SK-N-SH (cell line): Measurements from ENCODE around the gene DDA1. TPM values are rescaled to one million over a fixed set of nuclear protein-coding genes. Genes with fewer than 3 reads are reported as not detected.

ENCODE experiments used
- CTCF ChIA-PET: fragments of 300-600, 350-600 bp; formaldehyde crosslinking; extraction: SDS; loops from one replicate; lab custom pipeline; 2021; lab: Yijun Ruan, JAX
- POLR2A ChIA-PET: fragments of 350-600 bp; sonication (Branson Sonifier 250); formaldehyde crosslinking; extraction: SDS; loops from one replicate; lab custom pipeline; 2020; ENCODE audit warnings: antibody characterized with exemption, inconsistent platforms; lab: Yijun Ruan, JAX
- DNase-seq: peaks from one replicate; pipeline ENCODE4 v3.0.0; 2012
- H2AFZ ChIP-seq: fragments of 200-600 bp; sonication (generic); 2 replicates; pipeline ENCODE4 v1.8.1; 2016; ENCODE audit warnings: antibody characterized with exemption, mild to moderate bottlenecking, low read depth
- H3F3A ChIP-seq: fragments of 200-600 bp; sonication (generic); replicated peaks from 2 replicates; pipeline ENCODE3; 2016; ENCODE audit warnings: antibody characterized with exemption, mild to moderate bottlenecking; ENCODE audit not compliant: insufficient read depth
- H3K27ac ChIP-seq, 2 experiments: fragments of 200-500 bp in 1 of 2; fragments of 200-600 bp in 1 of 2; sonication (Bioruptor generic) in 1 of 2; sonication (generic), shearing (Covaris generic) in 1 of 2; 2 replicates each; pipeline versions ENCODE4 v1.5.1 to v1.6.1; 2014 to 2016; ENCODE audit warnings: low read depth in 2 of 2, inconsistent platforms in 1 of 2, low read length in 1 of 2, mild to moderate bottlenecking in 1 of 2, mixed read lengths in 1 of 2
- H3K27me3 ChIP-seq: fragments of 200-600 bp; sonication (generic), shearing (Covaris generic); 2 replicates; pipeline ENCODE4 v1.6.1; 2016; ENCODE audit warnings: mixed run types; ENCODE audit not compliant: insufficient read depth
- H3K36me3 ChIP-seq, 2 experiments: fragments of 200-500 bp in 1 of 2; fragments of 200-600 bp in 1 of 2; sonication (Bioruptor generic) in 1 of 2; sonication (generic) in 1 of 2; replicated peaks in 1 of 2; 2 replicates each; pipeline versions ENCODE3 to v1.5.1; 2014 to 2016; ENCODE audit warnings: low read length in 1 of 2, mild to moderate bottlenecking in 1 of 2; ENCODE audit not compliant: insufficient read depth in 2 of 2, control insufficient read depth in 1 of 2
- H3K4me1 ChIP-seq, 2 experiments: fragments of 200-500 bp in 1 of 2; fragments of 200-600 bp in 1 of 2; sonication (Bioruptor generic) in 1 of 2; sonication (generic), shearing (Covaris generic) in 1 of 2; 2 replicates each; pipeline versions ENCODE4 v1.5.1 to v1.6.1; 2014 to 2016; ENCODE audit warnings: low read depth in 1 of 2, low read length in 1 of 2, mixed run types in 1 of 2; ENCODE audit not compliant: insufficient read depth in 2 of 2, control insufficient read depth in 1 of 2
- H3K4me2 ChIP-seq: fragments of 200-600 bp; sonication (generic), shearing (Covaris generic); 2 replicates; pipeline ENCODE4 v1.6.1; 2017; ENCODE audit warnings: mixed run types
- H3K4me3 ChIP-seq, 2 experiments: fragments of 200-500 bp in 1 of 2; fragments of 200-600 bp in 1 of 2; sonication (Bioruptor generic) in 1 of 2; sonication (generic), shearing (Covaris generic) in 1 of 2; 2 replicates each; pipeline versions ENCODE4 v1.5.1 to v1.8.1; 2014 to 2016; ENCODE audit warnings: low read depth in 2 of 2, inconsistent platforms in 1 of 2, low read length in 1 of 2, mild to moderate bottlenecking in 1 of 2, mixed read lengths in 1 of 2, moderate library complexity in 1 of 2
- H3K79me2 ChIP-seq: fragments of 200-600 bp; sonication (generic); 2 replicates; pipeline ENCODE4 v1.8.1; 2017; ENCODE audit warnings: mild to moderate bottlenecking; ENCODE audit not compliant: insufficient read depth
- H3K9ac ChIP-seq: fragments of 200-600 bp; sonication (generic); 2 replicates; pipeline ENCODE4 v1.6.1; 2017; ENCODE audit warnings: mixed run types
- H3K9me2 ChIP-seq: fragments of 200-600 bp; sonication (generic); 2 replicates; pipeline ENCODE4 v1.6.1; 2017; ENCODE audit warnings: mixed run types
- H3K9me3 ChIP-seq: fragments of 200-600 bp; sonication (generic); 2 replicates; pipeline ENCODE4 v1.6.1; 2017; ENCODE audit warnings: mixed run types, mild to moderate bottlenecking, moderate library complexity
- H4K20me1 ChIP-seq: fragments of 200-600 bp; sonication (generic); 2 replicates; pipeline ENCODE4 v1.6.1; 2017; ENCODE audit warnings: mild to moderate bottlenecking, mixed run types; ENCODE audit not compliant: insufficient read depth
- CHD2 ChIP-seq: fragments of 150-350 bp; IDR thresholded peaks from 2 replicates; pipeline ENCODE4 v1.6.1; 2018; ENCODE audit warnings: low read length; ENCODE audit not compliant: partially characterized antibody
- CTCF ChIP-seq: fragments of 200-600 bp; sonication (generic); IDR thresholded peaks from 2 replicates; pipeline ENCODE4 v1.6.1; 2017; ENCODE audit warnings: antibody characterized with exemption, mild to moderate bottlenecking, moderate library complexity
- ELF1 ChIP-seq: IDR thresholded peaks from 2 replicates; pipeline ENCODE4 v1.4.0; 2012
- EP300 ChIP-seq, 2 experiments: IDR thresholded peaks; 2 replicates each; pipeline versions ENCODE4 v1.4.0 to v1.6.1; 2012; ENCODE audit warnings: borderline replicate concordance in 1 of 2, low read depth in 1 of 2, low read length in 1 of 2
- FOXJ3 ChIP-seq: sonication (generic); formaldehyde crosslinking; IDR thresholded peaks from 2 replicates; pipeline ENCODE4 v1.5.1; 2020; ENCODE audit warnings: mild to moderate bottlenecking, missing genetic modification reagents
- GABPA ChIP-seq: IDR thresholded peaks from 2 replicates; pipeline ENCODE4 v1.4.0; 2012; ENCODE audit warnings: low read depth, mild to moderate bottlenecking
- MAX ChIP-seq: IDR thresholded peaks from 2 replicates; pipeline ENCODE4 v1.4.0; 2012; ENCODE audit warnings: low read depth
- MXI1 ChIP-seq: IDR thresholded peaks from 2 replicates; pipeline ENCODE4 v1.6.1; 2012; ENCODE audit warnings: mild to moderate bottlenecking, low read depth, low read length, improper control_type of control experiment
- NRF1 ChIP-seq: IDR thresholded peaks from 2 replicates; pipeline ENCODE4 v1.6.1; 2012; ENCODE audit warnings: low read depth, mild to moderate bottlenecking, low read length
- PBX3 ChIP-seq: IDR thresholded peaks from 2 replicates; pipeline ENCODE4; 2012
- RAD21 ChIP-seq: IDR thresholded peaks from 2 replicates; pipeline ENCODE4 v1.6.1; 2012; ENCODE audit warnings: mild to moderate bottlenecking, low read length
- RCOR1 ChIP-seq: fragments of 150-350 bp; IDR thresholded peaks from 2 replicates; pipeline ENCODE4 v1.6.1; 2017; ENCODE audit warnings: antibody characterized with exemption, low read length
- RFX5 ChIP-seq: IDR thresholded peaks from 2 replicates; pipeline ENCODE4 v1.6.1; 2012; ENCODE audit warnings: mild to moderate bottlenecking, improper control_type of control experiment, low read length
- SIN3A ChIP-seq: IDR thresholded peaks from 2 replicates; pipeline ENCODE4 v1.6.1; 2012; ENCODE audit warnings: low read depth, mild to moderate bottlenecking, low read length, moderate library complexity, borderline replicate concordance
- SMC3 ChIP-seq: IDR thresholded peaks from 2 replicates; pipeline ENCODE4 v1.6.1; 2012; ENCODE audit warnings: low read depth, low read length, improper control_type of control experiment
- TCF12 ChIP-seq: IDR thresholded peaks from 2 replicates; pipeline ENCODE4 v1.4.0; 2012
- TEAD4 ChIP-seq: IDR thresholded peaks from 2 replicates; pipeline ENCODE4 v1.4.0; 2012; ENCODE audit warnings: mild to moderate bottlenecking, borderline replicate concordance; ENCODE audit not compliant: insufficient read depth
- USF1 ChIP-seq: IDR thresholded peaks from 2 replicates; pipeline ENCODE4 v1.4.0; 2012; ENCODE audit warnings: low read depth, borderline replicate concordance
- USF2 ChIP-seq: fragments of 150-350 bp; IDR thresholded peaks from 2 replicates; pipeline ENCODE4 v1.6.1; 2017; ENCODE audit warnings: antibody characterized with exemption, low read length, low read depth, borderline replicate concordance
- YY1 ChIP-seq: IDR thresholded peaks from 2 replicates; pipeline ENCODE4 v1.4.0; 2012; ENCODE audit warnings: low read depth, mild to moderate bottlenecking
- whole genome bisulfite sequencing: methylation state at CpG from one replicate; pipeline ENCODE4 v1.1.6; 2017; ENCODE audit warnings: low lambda C conversion rate; 5-methylcytosine and 5-hydroxymethylcytosine counted together
- polyA plus RNA-seq, 3 experiments: library from polyadenylated mRNA; depleted of rRNA; stranded (reverse); fragments of >200 nt; gene quantifications; 2 replicates each; pipeline ENCODE4 v1.2.3, GENCODE V29; 2012

Gene DDA1
- polyA plus RNA-seq, 1 of the 3 experiments (the other 2 are of a cell fraction): 135 TPM

GRCh38 chr19:17320435-17320834, 11.1 kb downstream of the DDA1 start:
- Histone ChIP-seq H2AFZ (no peak overlapping the region), H3K4me1 (no peaks in the 10 kb centered on the region), H3K4me2 (no peak overlapping the region), H3K4me3 (no peak overlapping the region), H4K20me1 (no peaks in the 10 kb centered on the region), H3K9me2 (no peaks in the 10 kb centered on the region), H3K9me3 (no peaks in the 10 kb centered on the region), H3K36me3 (peaks cover 5 to 43% of the 10 kb centered on the region in 2 experiments), H3K9ac (no peak overlapping the region), H3K27me3 (no peaks in the 10 kb centered on the region), H3K27ac (no peak overlapping the region), H3F3A (peaks cover 7% of the 10 kb centered on the region), H3K79me2 (no peaks in the 10 kb centered on the region)
- no peak for TF ChIP-seq RAD21
- TF ChIP-seq RCOR1: no peak
- TF ChIP-seq CTCF: no peak
- no peak for TF ChIP-seq SMC3
- no peak for TF ChIP-seq RFX5
- no peak for TF ChIP-seq ELF1
- no peak for TF ChIP-seq GABPA
- TF ChIP-seq PBX3: no peak
- TF ChIP-seq YY1: no peak
- no peak for TF ChIP-seq TEAD4
- no peak for TF ChIP-seq MAX
- TF ChIP-seq USF2: no peak
- no peak for TF ChIP-seq TCF12
- TF ChIP-seq EP300 (IDR thresholded peaks at IDR 0.05; ENCODE audit: borderline replicate concordance in 1 of 2, low read depth in 1 of 2, low read length in 1 of 2): no peak
- TF ChIP-seq MXI1: no peak
- no peak for TF ChIP-seq NRF1
- TF ChIP-seq FOXJ3 (CRISPR knock-in tag): no peak
- TF ChIP-seq USF1: no peak
- TF ChIP-seq SIN3A: no peak
- no peak for TF ChIP-seq CHD2
- DNase-seq: no peak
- CTCF ChIA-PET: no interaction called here
- WGBS: no CpG with 5 or more reads among the region's 11 CpGs
- POLR2A ChIA-PET: interaction anchor here (0.6 to 1.3 kb wide), 2 partner anchors 15 to 812 kb away, joined by 3 read pairs; partner anchors contain the start of gene MRPL34
